ENCODE results near the gene NFAM1. TPM values are rescaled to one million over a fixed set of nuclear protein-coding genes. Genes with fewer than 3 reads are reported as not detected.

Gene NFAM1, protein sequence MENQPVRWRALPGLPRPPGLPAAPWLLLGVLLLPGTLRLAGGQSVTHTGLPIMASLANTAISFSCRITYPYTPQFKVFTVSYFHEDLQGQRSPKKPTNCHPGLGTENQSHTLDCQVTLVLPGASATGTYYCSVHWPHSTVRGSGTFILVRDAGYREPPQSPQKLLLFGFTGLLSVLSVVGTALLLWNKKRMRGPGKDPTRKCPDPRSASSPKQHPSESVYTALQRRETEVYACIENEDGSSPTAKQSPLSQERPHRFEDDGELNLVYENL
- 1.6 TPM for total RNA-seq (ENCODE audit: unreplicated experiment)
- long read RNA-seq, partial matches to known transcripts: 0 of 1 reads
- long read RNA-seq, other reads (novel, unspliced or antisense): 1 of 1 reads

DNA sequence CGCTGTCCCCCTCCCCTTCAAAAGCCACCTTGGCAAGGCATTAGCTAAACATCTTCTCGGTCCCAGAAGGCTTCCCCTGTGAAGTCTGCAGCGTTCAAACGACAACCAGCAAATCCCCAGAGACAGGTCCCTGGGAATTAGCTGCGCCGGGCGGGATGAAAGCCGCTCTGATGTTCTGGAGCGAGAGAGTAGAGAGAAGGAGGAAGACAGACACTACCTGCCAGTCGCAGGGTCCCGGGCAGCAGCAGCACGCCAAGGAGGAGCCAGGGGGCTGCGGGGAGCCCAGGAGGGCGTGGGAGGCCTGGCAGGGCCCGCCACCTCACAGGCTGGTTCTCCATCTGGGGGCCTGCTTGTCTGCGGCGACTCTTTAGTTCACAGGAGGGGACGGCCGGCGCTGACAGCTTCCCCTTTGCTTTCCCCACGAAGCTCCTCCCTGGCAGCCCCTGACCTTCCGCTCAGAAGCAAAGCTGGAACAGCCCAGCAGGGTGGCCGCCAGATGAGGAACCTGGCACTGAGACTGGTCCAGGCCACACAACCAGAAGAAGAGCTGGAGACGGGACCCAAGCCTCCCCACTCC, at the start of gene NFAM1:
NFAM1 (minus strand) TSS at position 384 of the 577 bp plus-strand sequence; CDS start at position 338, 46 bp downstream.
- no peaks in the 10 kb centered on the region for H3K9me3 Mint-ChIP-seq (ENCODE audit: unreplicated experiment)
- no peak within 1 kb of the TSS for H3K4me3 Mint-ChIP-seq (ENCODE audit: unreplicated experiment)
- H3K27me3 Mint-ChIP-seq (ENCODE audit: unreplicated experiment): peaks cover 9% of the 10 kb centered on the region
- H3K27ac Mint-ChIP-seq (ENCODE audit: unreplicated experiment): no peak within 1 kb of the TSS
- H3K4me1 Mint-ChIP-seq (ENCODE audit: unreplicated experiment): peaks cover 8% of the 10 kb centered on the region
- TF ChIP-seq CTCF (IDR thresholded peaks at IDR 0.05; ENCODE audit: unreplicated experiment): no peak
- H3K36me3 Mint-ChIP-seq (ENCODE audit: low read depth, unreplicated experiment): no peaks in the 10 kb centered on the region
- DNase-seq (ENCODE audit: low spot score): no peak

DNA sequence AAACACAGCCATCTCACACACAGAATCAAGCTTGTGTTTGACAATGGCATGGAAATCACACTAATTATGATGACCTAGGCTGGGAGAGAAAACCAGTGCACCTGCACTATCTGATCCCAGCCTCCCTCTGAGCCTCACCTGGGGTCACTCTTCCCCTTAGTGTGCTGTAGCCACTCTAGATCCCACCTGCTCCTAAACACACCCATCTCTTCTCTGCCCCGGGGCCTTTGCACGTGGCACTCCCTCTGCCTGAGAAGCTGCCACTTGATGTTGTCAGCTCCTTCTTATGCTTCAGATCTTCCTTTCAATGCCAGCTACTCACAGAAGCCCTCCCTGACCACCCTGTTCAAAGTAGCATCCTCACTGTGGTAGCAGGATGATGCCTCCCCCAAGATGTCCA, 42.9 kb upstream of the NFAM1 start:
- H3K36me3 Mint-ChIP-seq (ENCODE audit: low read depth, unreplicated experiment): no peaks in the 10 kb centered on the region
- no peaks in the 10 kb centered on the region for H3K9me3 Mint-ChIP-seq (ENCODE audit: unreplicated experiment)
- no peak for DNase-seq (ENCODE audit: low spot score)
- H3K4me3 Mint-ChIP-seq (ENCODE audit: unreplicated experiment): no peak overlapping the region
- TF ChIP-seq CTCF (IDR thresholded peaks at IDR 0.05; ENCODE audit: unreplicated experiment): no peak
- H3K27me3 Mint-ChIP-seq (ENCODE audit: unreplicated experiment): peaks cover 1% of the 10 kb centered on the region
- no peaks in the 10 kb centered on the region for H3K4me1 Mint-ChIP-seq (ENCODE audit: unreplicated experiment)
- H3K27ac Mint-ChIP-seq (ENCODE audit: unreplicated experiment): no peak overlapping the region

DNA sequence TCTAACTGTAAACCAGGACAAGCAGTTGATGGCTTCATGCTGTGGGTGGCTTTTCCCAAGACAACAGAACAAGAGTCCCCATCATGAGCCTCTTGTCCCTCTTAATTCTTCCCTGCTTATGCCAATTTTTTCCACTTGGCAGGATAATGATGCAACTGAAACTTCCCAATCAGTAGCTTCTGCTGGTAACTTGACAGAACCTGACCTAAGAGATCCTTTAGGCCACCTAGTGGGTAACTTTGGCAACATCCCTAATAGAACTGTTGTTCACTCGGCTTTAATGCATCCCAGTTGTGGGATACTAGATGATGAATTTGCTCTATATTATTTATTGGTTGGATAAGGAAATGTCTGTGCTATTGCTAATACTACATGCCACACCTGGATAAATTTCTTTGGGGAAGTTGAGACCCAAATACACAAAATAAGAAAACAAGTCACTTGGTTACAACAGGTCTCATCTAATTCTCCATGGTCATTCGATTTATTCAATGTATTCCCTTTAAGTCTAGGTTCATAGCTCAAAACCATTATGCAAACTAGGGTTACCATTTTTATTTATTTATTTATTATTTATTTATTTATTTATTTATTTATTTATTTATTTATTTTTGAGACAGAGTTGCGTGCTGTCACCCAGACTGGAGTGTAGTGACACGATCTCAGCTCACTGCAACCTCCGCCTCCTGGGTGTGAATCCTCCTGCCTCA, 41.4 kb upstream of the NFAM1 start:
- H3K36me3 Mint-ChIP-seq (ENCODE audit: low read depth, unreplicated experiment): no peaks in the 10 kb centered on the region
- no peak overlapping the region for H3K27ac Mint-ChIP-seq (ENCODE audit: unreplicated experiment)
- H3K4me1 Mint-ChIP-seq (ENCODE audit: unreplicated experiment): no peaks in the 10 kb centered on the region
- TF ChIP-seq CTCF (IDR thresholded peaks at IDR 0.05; ENCODE audit: unreplicated experiment): peak; percentile 64
- DNase-seq (ENCODE audit: low spot score): peak; percentile 41
- peaks cover 1% of the 10 kb centered on the region for H3K27me3 Mint-ChIP-seq (ENCODE audit: unreplicated experiment)
- no peaks in the 10 kb centered on the region for H3K9me3 Mint-ChIP-seq (ENCODE audit: unreplicated experiment)
- H3K4me3 Mint-ChIP-seq (ENCODE audit: unreplicated experiment): no peak overlapping the region

- peaks cover 2% of the 10 kb centered on the region for H3K27me3 Mint-ChIP-seq (ENCODE audit: unreplicated experiment)
- no peaks in the 10 kb centered on the region for H3K36me3 Mint-ChIP-seq (ENCODE audit: low read depth, unreplicated experiment)
- no peak for TF ChIP-seq CTCF (IDR thresholded peaks at IDR 0.05; ENCODE audit: unreplicated experiment)
- no peak for DNase-seq (ENCODE audit: low spot score)
- no peaks in the 10 kb centered on the region for H3K9me3 Mint-ChIP-seq (ENCODE audit: unreplicated experiment)
- no peak overlapping the region for H3K27ac Mint-ChIP-seq (ENCODE audit: unreplicated experiment)
- no peak overlapping the region for H3K4me3 Mint-ChIP-seq (ENCODE audit: unreplicated experiment)
- no peaks in the 10 kb centered on the region for H3K4me1 Mint-ChIP-seq (ENCODE audit: unreplicated experiment)
These were observed 40.5 kb upstream of the NFAM1 start for GRCh38 chr22:42472671-42473070.
